ENCODE measurements around the gene FLT3.
A peak's percentile ranks its signal among the peaks of the same experiment; 100 is the strongest.
"Not testable (repeated sequence)": the region's sequence is repeated elsewhere in the genome, so short reads cannot be mapped to it uniquely, and the experiment has no call there.

The FLT3 gene

GRCh38 chr13:28012896-28013295 lies 87.5 kb downstream of the FLT3 start:
- H3K4me2 ChIP-seq (ENCODE audit: low read length) = peak overlapping the region; percentile 71

GRCh38 chr13:28012383-28012782 lies 88.0 kb downstream of the FLT3 start:
- peak overlapping the region; percentile 42 for H3K4me3 ChIP-seq (ENCODE audit: low read length)
- peak overlapping the region; percentile 40; the same call in 1 of the 2 replicates for H3K9ac ChIP-seq (ENCODE audit: low read length)
- no peaks in the 10 kb centered on the region for H3K36me3 ChIP-seq (replicated peaks; ENCODE audit: low read depth, low read length)
- no peaks in the 10 kb centered on the region for H3K9me3 ChIP-seq (ENCODE audit: insufficient read depth, low read length)
- H3K4me1 ChIP-seq (ENCODE audit: low read length) = peaks cover 42% of the 10 kb centered on the region
- peak overlapping the region; percentile 18; the same call in 1 of the 2 replicates for H2AFZ ChIP-seq (ENCODE audit: low read depth, low read length)
- peak overlapping the region; percentile 71 for H3K4me2 ChIP-seq (ENCODE audit: low read length)
- no peak for TF ChIP-seq EZH2phosphoT487 (IDR thresholded peaks at IDR 0.05; ENCODE audit: low read depth)
- no peak for TF ChIP-seq CTCF (IDR thresholded peaks at IDR 0.05; ENCODE audit: low read depth, low read length)
- no peaks in the 10 kb centered on the region for H4K20me1 ChIP-seq (ENCODE audit: insufficient read depth, low read length)
- H3K79me2 ChIP-seq (ENCODE audit: low read length) = no peaks in the 10 kb centered on the region
- peak overlapping the region; percentile 70 for H3K27ac ChIP-seq (ENCODE audit: low read length)
- no peaks in the 10 kb centered on the region for H3K27me3 ChIP-seq (ENCODE audit: low read depth, low read length)

More at GRCh38 chr13:28012896-28013295, 87.5 kb downstream of the FLT3 start:
- Histone ChIP-seq H3K4me3 (ENCODE audit: low read length) (peak overlapping the region; percentile 42), H2AFZ (ENCODE audit: low read depth, low read length) (no peak overlapping the region), H3K27ac (ENCODE audit: low read length) (peak overlapping the region; percentile 70), H4K20me1 (ENCODE audit: insufficient read depth, low read length) (no peaks in the 10 kb centered on the region), H3K27me3 (ENCODE audit: low read depth, low read length) (no peaks in the 10 kb centered on the region), H3K36me3 (replicated peaks; ENCODE audit: low read depth, low read length) (no peaks in the 10 kb centered on the region), H3K4me1 (ENCODE audit: low read length) (peaks cover 42% of the 10 kb centered on the region), H3K9me3 (ENCODE audit: insufficient read depth, low read length) (no peaks in the 10 kb centered on the region), H3K79me2 (ENCODE audit: low read length) (no peaks in the 10 kb centered on the region), H3K9ac (ENCODE audit: low read length) (peak overlapping the region; percentile 40; the same call in 1 of the 2 replicates)
- TF ChIP-seq EZH2phosphoT487 (IDR thresholded peaks at IDR 0.05; ENCODE audit: low read depth) (no peak), CTCF (IDR thresholded peaks at IDR 0.05; ENCODE audit: low read depth, low read length) (no peak)

DNA sequence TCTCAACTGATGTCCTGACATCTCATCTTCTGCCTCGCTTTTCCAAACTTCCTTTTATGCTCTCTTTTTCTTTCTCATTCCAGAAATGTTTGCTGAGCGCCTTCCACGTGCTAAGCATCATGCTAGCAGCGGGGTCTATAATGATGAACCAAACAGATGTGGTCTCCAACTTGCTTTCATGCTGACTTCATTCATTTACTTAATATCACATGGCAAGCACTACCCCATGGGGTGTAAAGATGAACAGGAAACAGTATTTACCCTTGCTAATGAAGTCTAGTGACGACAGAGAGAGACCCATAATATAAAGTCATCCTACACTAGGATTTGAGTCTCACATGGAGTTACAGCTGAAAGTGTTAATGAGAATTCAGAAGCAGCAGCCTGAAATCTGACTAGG lies 90.3 kb downstream of the FLT3 start:
- TF ChIP-seq EZH2phosphoT487 (IDR thresholded peaks at IDR 0.05; ENCODE audit: low read depth) (no peak), CTCF (IDR thresholded peaks at IDR 0.05; ENCODE audit: low read depth, low read length) (no peak)
- no peak overlapping the region for H3K4me2 ChIP-seq (ENCODE audit: low read length)
- H3K9me3 ChIP-seq (ENCODE audit: insufficient read depth, low read length) = no peaks in the 10 kb centered on the region
- H3K9ac ChIP-seq (ENCODE audit: low read length) = no peak overlapping the region
- no peaks in the 10 kb centered on the region for H3K27me3 ChIP-seq (ENCODE audit: low read depth, low read length)
- H3K4me3 ChIP-seq (ENCODE audit: low read length) = no peak overlapping the region
- no peak overlapping the region for H3K27ac ChIP-seq (ENCODE audit: low read length)
- peaks cover 42% of the 10 kb centered on the region for H3K4me1 ChIP-seq (ENCODE audit: low read length)
- H2AFZ ChIP-seq (ENCODE audit: low read depth, low read length) = no peak overlapping the region
- H4K20me1 ChIP-seq (ENCODE audit: insufficient read depth, low read length) = no peaks in the 10 kb centered on the region
- H3K36me3 ChIP-seq (replicated peaks; ENCODE audit: low read depth, low read length) = no peaks in the 10 kb centered on the region
- no peaks in the 10 kb centered on the region for H3K79me2 ChIP-seq (ENCODE audit: low read length)

DNA sequence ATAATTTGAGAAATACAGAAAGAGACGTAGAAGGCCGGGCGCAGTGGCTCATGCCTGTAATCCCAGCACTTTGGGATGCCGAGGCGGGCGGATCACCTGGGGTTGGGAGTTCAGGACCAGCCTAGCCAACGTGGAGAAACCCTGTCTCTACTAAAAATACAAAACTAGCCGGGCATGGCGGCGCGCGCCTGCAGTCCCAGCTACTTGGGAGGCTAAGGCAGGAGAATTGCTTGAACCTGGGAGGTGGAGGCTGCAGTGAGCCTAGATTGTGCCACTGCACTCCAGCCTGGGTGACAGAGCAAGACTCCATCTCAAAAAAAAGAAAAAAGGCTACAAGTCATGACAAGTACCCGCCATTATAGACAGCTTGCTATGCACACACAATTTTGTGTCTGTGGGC lies 95.4 kb downstream of the FLT3 start:
- peaks cover 15% of the 10 kb centered on the region for H3K4me1 ChIP-seq (ENCODE audit: low read length)
- not testable (repeated sequence) for H4K20me1 ChIP-seq (ENCODE audit: insufficient read depth, low read length); H2AFZ ChIP-seq (ENCODE audit: low read depth, low read length); H3K79me2 ChIP-seq (ENCODE audit: low read length); H3K4me2 ChIP-seq (ENCODE audit: low read length); H3K36me3 ChIP-seq (replicated peaks; ENCODE audit: low read depth, low read length); H3K9me3 ChIP-seq (ENCODE audit: insufficient read depth, low read length); H3K27me3 ChIP-seq (ENCODE audit: low read depth, low read length); H3K4me3 ChIP-seq (ENCODE audit: low read length); H3K27ac ChIP-seq (ENCODE audit: low read length); H3K9ac ChIP-seq (ENCODE audit: low read length)

All from OCI-LY3 (cell line).